Liver (tissue), 9 donors: ENCODE measurements around the gene ZNF587B. TPM values are rescaled to one million over a fixed set of nuclear protein-coding genes. Genes with fewer than 3 reads are reported as not detected.

Experiments
- DNase-seq: peaks from one replicate; pipeline ENCODE4 v3.0.0-alpha.2; 2017; ENCODE audit warnings: low spot score
- H3K27ac ChIP-seq, 2 donors: one replicate each; pipeline ENCODE4 v1.7.0; 2013; ENCODE audit warnings: inconsistent platforms in 2 of 2, low read length in 2 of 2, control low read depth in 1 of 2, low read depth in 1 of 2, mild to moderate bottlenecking in 1 of 2
- H3K27me3 ChIP-seq, 4 donors: one replicate each; pipeline versions ENCODE4 v1.6.1 to v1.7.0; 2013; ENCODE audit warnings: low read length in 3 of 4, inconsistent platforms in 1 of 4, mild to moderate bottlenecking in 1 of 4, moderate library complexity in 1 of 4; ENCODE audit not compliant: control insufficient read depth in 4 of 4, insufficient read depth in 4 of 4
- H3K36me3 ChIP-seq, 4 donors: one replicate each; pipeline versions ENCODE4 v1.6.1 to v1.7.0; 2013; ENCODE audit warnings: low read length in 3 of 4, mild to moderate bottlenecking in 3 of 4, low read depth in 1 of 4, moderate library complexity in 1 of 4; ENCODE audit not compliant: control insufficient read depth in 4 of 4, insufficient read depth in 3 of 4
- H3K4me1 ChIP-seq, 4 donors: one replicate each; pipeline versions ENCODE4 v1.6.1 to v1.7.0; 2013; ENCODE audit warnings: low read length in 3 of 4, mild to moderate bottlenecking in 3 of 4, moderate library complexity in 1 of 4; ENCODE audit not compliant: control insufficient read depth in 4 of 4, insufficient read depth in 4 of 4
- H3K4me3 ChIP-seq, 3 donors: one replicate each; pipeline versions ENCODE4 v1.6.1 to v1.7.0; 2013; ENCODE audit warnings: low read length in 3 of 3, control low read depth in 1 of 3, low read depth in 1 of 3, mild to moderate bottlenecking in 1 of 3
- H3K9ac ChIP-seq, 2 donors: one replicate each; pipeline ENCODE4 v1.7.0; 2013; ENCODE audit warnings: low read length in 2 of 2, mild to moderate bottlenecking in 2 of 2, moderate library complexity in 2 of 2, control low read depth in 1 of 2, low read depth in 1 of 2
- H3K9me3 ChIP-seq, 4 donors: one replicate each; pipeline versions ENCODE4 v1.6.1 to v1.7.0; 2013; ENCODE audit warnings: low read length in 3 of 4; ENCODE audit not compliant: control insufficient read depth in 4 of 4
- EGR1 ChIP-seq, 2 donors: IDR thresholded peaks; 2 replicates each; pipeline ENCODE4 v1.6.1; 2016 to 2018; ENCODE audit warnings: antibody characterized with exemption in 2 of 2, low read depth in 2 of 2
- FOXA1 ChIP-seq: IDR thresholded peaks from 2 replicates; pipeline ENCODE4 v1.6.1; 2016; ENCODE audit warnings: antibody characterized with exemption
- FOXA2 ChIP-seq: IDR thresholded peaks from 2 replicates; pipeline ENCODE4 v1.6.1; 2016; ENCODE audit warnings: antibody characterized with exemption
- GABPA ChIP-seq, 2 donors: IDR thresholded peaks in 1 of 2; conservative IDR thresholded peaks in 1 of 2; 2 replicates each; pipeline ENCODE4 v1.6.1; 2016; ENCODE audit warnings: antibody characterized with exemption in 2 of 2, mild to moderate bottlenecking in 1 of 2, moderate library complexity in 1 of 2
- HNF4A ChIP-seq, 2 donors: conservative IDR thresholded peaks; 2 replicates each; pipeline ENCODE4 v1.6.1; 2016; ENCODE audit warnings: antibody characterized with exemption in 2 of 2, mild to moderate bottlenecking in 2 of 2
- HNF4G ChIP-seq: IDR thresholded peaks from 2 replicates; pipeline ENCODE4 v1.6.1; 2016; ENCODE audit warnings: antibody characterized with exemption
- JUND ChIP-seq, 2 donors: IDR thresholded peaks; 2 replicates each; pipeline ENCODE4 v1.6.1; 2016; ENCODE audit warnings: antibody characterized with exemption in 2 of 2
- MAX ChIP-seq: IDR thresholded peaks from 2 replicates; pipeline ENCODE4 v1.6.1; 2016; ENCODE audit warnings: antibody characterized with exemption
- NR2F2 ChIP-seq: IDR thresholded peaks from 2 replicates; pipeline ENCODE4 v1.6.1; 2016; ENCODE audit warnings: antibody characterized with exemption
- RAD21 ChIP-seq, 2 donors: IDR thresholded peaks; 2 replicates each; pipeline ENCODE4 v1.6.1; 2016; ENCODE audit warnings: antibody characterized with exemption in 2 of 2, mild to moderate bottlenecking in 2 of 2
- RXRA ChIP-seq, 2 donors: IDR thresholded peaks; 2 replicates each; pipeline ENCODE4 v1.6.1; 2017 to 2018; ENCODE audit warnings: antibody characterized with exemption in 2 of 2, mild to moderate bottlenecking in 1 of 2
- SP1 ChIP-seq: IDR thresholded peaks from 2 replicates; pipeline ENCODE4 v1.6.1; 2018; ENCODE audit warnings: antibody characterized with exemption, mild to moderate bottlenecking
- TAF1 ChIP-seq: conservative IDR thresholded peaks from 2 replicates; pipeline ENCODE4 v1.6.1; 2016; ENCODE audit warnings: antibody characterized with exemption, mild to moderate bottlenecking
- YY1 ChIP-seq: IDR thresholded peaks from 2 replicates; pipeline ENCODE4 v1.6.1; 2016; ENCODE audit warnings: antibody characterized with exemption, mild to moderate bottlenecking
- WGBS: extraction: QIAGEN DNeasy Blood & Tissue Kit; methylation state at CpG from one replicate; pipeline ENCODE4 v1.1.7; 2013; 5-methylcytosine and 5-hydroxymethylcytosine counted together
- polyA plus RNA-seq, 2 donors: library from polyadenylated mRNA; stranded (reverse) in 1 of 2; unstranded in 1 of 2; fragments of 200-250 nt in 1 of 2; fragments of >200 nt in 1 of 2; fragmentation: Nextera tagmentation in 1 of 2; extraction: Ambion mirVana in 1 of 2; gene quantifications; one replicate each; pipeline versions ENCODE4 v1.2.1 to v1.2.3, GENCODE V29; 2013 to 2015
- total RNA-seq, 2 donors: library from RNA; depleted of rRNA; stranded (reverse); fragments of >200 nt; gene quantifications; one replicate each; pipeline ENCODE4 v1.2.3, GENCODE V29; 2014
- TF ChIP-seq, protein P1 (sequence below): IDR thresholded peaks from 2 replicates; pipeline ENCODE4 v1.6.1; 2016; ENCODE audit warnings: antibody characterized with exemption, mild to moderate bottlenecking
- TF ChIP-seq, protein P2 (sequence below): IDR thresholded peaks from 2 replicates; pipeline ENCODE4 v1.6.1; 2016; ENCODE audit warnings: antibody characterized with exemption
- TF ChIP-seq, protein P3 (sequence below): fragments of 150-350 bp; IDR thresholded peaks from 2 replicates; pipeline ENCODE4 v1.5.1; 2017; ENCODE audit warnings: improper control_type of control experiment, low read depth, low read length; ENCODE audit not compliant: missing input control
- donor health status: healthy.
- donor health status: healthy.
- donor health status: healthy.
- donor health status: healthy.
- donor health status: healthy.

Gene ZNF587B
- total and polyA plus RNA-seq, 4 donors: 3.0 to 30.2 (median 6.9) TPM

DNA sequence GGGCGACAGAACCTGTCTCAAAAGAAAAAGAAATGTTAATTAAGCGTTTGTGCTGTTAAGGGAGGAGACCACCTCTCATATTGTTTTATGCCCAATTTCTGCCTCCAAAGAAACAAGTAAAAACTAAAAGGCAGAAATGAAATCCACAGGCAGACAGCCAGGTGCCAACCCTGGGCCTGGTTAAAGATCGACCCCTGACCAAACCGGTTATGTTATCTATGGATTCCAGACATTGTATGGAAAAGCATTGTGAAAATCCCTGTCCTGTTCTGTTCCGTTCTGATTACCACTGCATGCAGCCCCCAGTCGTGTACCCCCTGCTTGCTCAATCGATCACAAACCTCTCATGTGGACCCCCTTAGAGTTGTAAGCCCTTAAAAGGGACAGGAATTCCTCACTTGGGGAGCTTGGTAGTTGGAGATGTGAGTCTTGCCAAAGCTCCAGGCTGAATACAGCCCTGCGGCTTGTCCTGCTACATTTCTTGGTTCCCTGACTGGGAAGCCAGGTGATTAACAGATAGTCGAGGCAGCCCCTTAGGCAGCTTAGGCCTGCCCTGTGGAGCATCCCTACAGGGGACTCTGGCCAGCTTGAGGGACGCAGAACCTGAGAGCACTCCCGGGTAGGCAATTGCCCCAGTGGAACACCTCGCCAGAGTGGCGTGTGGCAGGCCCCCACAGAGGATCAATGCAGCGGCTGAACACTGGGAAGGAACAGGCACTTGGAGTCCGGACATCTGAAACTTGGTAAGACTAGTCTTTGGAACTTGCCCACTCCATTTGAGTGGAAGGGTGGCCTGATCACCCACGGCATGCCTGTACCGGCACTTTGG, 14.6 kb upstream of the ZNF587B start:
- Histone ChIP-seq H3K9ac (peak overlapping the region in 1 of 2 donors; percentile 95), H3K4me3 (peak overlapping the region in 2 of 3 donors; percentile 63 to 85), H3K27me3 (no peaks in the 10 kb centered on the region), H3K27ac (no peak overlapping the region), H3K9me3 (no peaks in the 10 kb centered on the region), H3K4me1 (peaks cover 3 to 29% (median 9%) of the 10 kb centered on the region in 4 donors), H3K36me3 (peaks cover 0 to 6% (median 0%) of the 10 kb centered on the region in 4 donors)
- WGBS: 84% methylated on average over 17 of the region's 17 CpGs
- TF ChIP-seq RXRA (IDR thresholded peaks at IDR 0.05) (no peak), JUND (IDR thresholded peaks at IDR 0.05) (no peak), EGR1 (IDR thresholded peaks at IDR 0.05; ENCODE audit: low read depth in 2 of 2) (no peak)
- no peak for DNase-seq

DNA sequence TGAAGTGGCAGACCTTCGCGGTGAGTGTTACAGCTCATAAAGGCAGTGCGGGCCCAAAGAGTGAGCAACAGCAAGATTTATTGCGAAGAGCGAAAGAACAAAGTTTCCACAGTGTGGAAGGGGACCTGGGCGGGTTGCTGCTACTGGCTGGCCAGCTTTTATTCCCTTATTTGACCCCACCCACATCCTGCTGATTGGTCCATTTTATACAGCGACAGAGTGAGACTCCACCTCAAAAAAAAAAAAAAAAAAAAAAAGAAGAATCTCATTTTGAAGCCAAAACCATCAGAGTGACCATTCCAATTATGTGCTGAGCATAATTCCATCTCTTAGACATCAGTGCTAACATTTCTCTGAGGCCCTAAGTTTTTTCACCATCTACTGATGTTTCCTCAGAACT, 13.4 kb upstream of the ZNF587B start:
- Histone ChIP-seq H3K27me3 (no peaks in the 10 kb centered on the region), H3K36me3 (peaks cover 0 to 5% (median 0%) of the 10 kb centered on the region in 4 donors), H3K27ac (no peak overlapping the region), H3K4me1 (peaks cover 3 to 33% (median 16%) of the 10 kb centered on the region in 4 donors), H3K9ac (no peak overlapping the region), H3K9me3 (no peaks in the 10 kb centered on the region), H3K4me3 (no peak overlapping the region)
- no peak for DNase-seq
- 94% methylated on average over 7 of the region's 7 CpGs for WGBS
- no peak for TF ChIP-seq TAF1

DNA sequence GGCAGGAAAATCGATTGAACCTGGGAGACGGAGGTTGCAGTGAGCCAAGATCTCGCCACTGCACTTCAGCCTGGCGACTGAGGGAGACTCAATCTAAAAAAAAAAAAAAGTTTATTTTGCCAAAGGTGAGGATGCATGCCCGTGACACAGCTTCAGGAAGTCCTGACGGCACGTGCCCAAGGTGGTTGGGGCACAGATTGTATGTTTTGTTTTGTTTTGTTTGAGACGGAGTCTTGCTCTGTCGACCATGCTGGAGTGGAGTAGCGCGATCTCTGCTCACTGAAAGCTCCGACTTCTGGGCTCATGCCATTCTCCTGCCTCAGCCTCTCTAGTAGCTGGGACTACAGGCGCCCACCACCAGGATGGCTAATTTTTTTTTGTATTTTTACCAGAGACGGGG, 12.1 kb upstream of the ZNF587B start:
- Histone ChIP-seq H3K36me3 (no peaks in the 10 kb centered on the region), H3K4me3 (no peak overlapping the region), H3K27me3 (no peaks in the 10 kb centered on the region), H3K4me1 (peaks cover 5 to 28% (median 18%) of the 10 kb centered on the region in 4 donors), H3K27ac (no peak overlapping the region), H3K9me3 (no peaks in the 10 kb centered on the region), H3K9ac (no peak overlapping the region)
- TF ChIP-seq HNF4G: no peak
- no peak for TF ChIP-seq JUND (IDR thresholded peaks at IDR 0.05)
- TF ChIP-seq, protein P1, sequence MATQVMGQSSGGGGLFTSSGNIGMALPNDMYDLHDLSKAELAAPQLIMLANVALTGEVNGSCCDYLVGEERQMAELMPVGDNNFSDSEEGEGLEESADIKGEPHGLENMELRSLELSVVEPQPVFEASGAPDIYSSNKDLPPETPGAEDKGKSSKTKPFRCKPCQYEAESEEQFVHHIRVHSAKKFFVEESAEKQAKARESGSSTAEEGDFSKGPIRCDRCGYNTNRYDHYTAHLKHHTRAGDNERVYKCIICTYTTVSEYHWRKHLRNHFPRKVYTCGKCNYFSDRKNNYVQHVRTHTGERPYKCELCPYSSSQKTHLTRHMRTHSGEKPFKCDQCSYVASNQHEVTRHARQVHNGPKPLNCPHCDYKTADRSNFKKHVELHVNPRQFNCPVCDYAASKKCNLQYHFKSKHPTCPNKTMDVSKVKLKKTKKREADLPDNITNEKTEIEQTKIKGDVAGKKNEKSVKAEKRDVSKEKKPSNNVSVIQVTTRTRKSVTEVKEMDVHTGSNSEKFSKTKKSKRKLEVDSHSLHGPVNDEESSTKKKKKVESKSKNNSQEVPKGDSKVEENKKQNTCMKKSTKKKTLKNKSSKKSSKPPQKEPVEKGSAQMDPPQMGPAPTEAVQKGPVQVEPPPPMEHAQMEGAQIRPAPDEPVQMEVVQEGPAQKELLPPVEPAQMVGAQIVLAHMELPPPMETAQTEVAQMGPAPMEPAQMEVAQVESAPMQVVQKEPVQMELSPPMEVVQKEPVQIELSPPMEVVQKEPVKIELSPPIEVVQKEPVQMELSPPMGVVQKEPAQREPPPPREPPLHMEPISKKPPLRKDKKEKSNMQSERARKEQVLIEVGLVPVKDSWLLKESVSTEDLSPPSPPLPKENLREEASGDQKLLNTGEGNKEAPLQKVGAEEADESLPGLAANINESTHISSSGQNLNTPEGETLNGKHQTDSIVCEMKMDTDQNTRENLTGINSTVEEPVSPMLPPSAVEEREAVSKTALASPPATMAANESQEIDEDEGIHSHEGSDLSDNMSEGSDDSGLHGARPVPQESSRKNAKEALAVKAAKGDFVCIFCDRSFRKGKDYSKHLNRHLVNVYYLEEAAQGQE: no peak
- no peak for TF ChIP-seq FOXA2
- no peak for TF ChIP-seq RAD21 (IDR thresholded peaks at IDR 0.05)
- TF ChIP-seq SP1: no peak
- TF ChIP-seq, protein P2, sequence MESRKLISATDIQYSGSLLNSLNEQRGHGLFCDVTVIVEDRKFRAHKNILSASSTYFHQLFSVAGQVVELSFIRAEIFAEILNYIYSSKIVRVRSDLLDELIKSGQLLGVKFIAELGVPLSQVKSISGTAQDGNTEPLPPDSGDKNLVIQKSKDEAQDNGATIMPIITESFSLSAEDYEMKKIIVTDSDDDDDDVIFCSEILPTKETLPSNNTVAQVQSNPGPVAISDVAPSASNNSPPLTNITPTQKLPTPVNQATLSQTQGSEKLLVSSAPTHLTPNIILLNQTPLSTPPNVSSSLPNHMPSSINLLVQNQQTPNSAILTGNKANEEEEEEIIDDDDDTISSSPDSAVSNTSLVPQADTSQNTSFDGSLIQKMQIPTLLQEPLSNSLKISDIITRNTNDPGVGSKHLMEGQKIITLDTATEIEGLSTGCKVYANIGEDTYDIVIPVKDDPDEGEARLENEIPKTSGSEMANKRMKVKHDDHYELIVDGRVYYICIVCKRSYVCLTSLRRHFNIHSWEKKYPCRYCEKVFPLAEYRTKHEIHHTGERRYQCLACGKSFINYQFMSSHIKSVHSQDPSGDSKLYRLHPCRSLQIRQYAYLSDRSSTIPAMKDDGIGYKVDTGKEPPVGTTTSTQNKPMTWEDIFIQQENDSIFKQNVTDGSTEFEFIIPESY: no peak
- no peak for TF ChIP-seq NR2F2
- no peak for TF ChIP-seq GABPA (IDR thresholded peaks at IDR 0.05 in 1 of 2, conservative IDR thresholded peaks at IDR 0.05 in 1 of 2)
- TF ChIP-seq RXRA (IDR thresholded peaks at IDR 0.05): no peak
- TF ChIP-seq HNF4A (conservative IDR thresholded peaks at IDR 0.05): no peak
- no peak for TF ChIP-seq EGR1 (IDR thresholded peaks at IDR 0.05; ENCODE audit: low read depth in 2 of 2)
- TF ChIP-seq, protein P3, sequence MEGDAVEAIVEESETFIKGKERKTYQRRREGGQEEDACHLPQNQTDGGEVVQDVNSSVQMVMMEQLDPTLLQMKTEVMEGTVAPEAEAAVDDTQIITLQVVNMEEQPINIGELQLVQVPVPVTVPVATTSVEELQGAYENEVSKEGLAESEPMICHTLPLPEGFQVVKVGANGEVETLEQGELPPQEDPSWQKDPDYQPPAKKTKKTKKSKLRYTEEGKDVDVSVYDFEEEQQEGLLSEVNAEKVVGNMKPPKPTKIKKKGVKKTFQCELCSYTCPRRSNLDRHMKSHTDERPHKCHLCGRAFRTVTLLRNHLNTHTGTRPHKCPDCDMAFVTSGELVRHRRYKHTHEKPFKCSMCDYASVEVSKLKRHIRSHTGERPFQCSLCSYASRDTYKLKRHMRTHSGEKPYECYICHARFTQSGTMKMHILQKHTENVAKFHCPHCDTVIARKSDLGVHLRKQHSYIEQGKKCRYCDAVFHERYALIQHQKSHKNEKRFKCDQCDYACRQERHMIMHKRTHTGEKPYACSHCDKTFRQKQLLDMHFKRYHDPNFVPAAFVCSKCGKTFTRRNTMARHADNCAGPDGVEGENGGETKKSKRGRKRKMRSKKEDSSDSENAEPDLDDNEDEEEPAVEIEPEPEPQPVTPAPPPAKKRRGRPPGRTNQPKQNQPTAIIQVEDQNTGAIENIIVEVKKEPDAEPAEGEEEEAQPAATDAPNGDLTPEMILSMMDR: no peak
- no peak for TF ChIP-seq FOXA1
- no peak for TF ChIP-seq MAX
- no peak for TF ChIP-seq YY1
- no peak for TF ChIP-seq TAF1
- WGBS: 96% methylated on average over 14 of the region's 14 CpGs
- no peak for DNase-seq
